H1 (cell line): ENCODE measurements around the gene ZNF148.

Experiments used
- EZH2 ChIP-seq: fragments of 200-600 bp; sonication (generic); IDR thresholded peaks from 2 replicates; pipeline ENCODE4 v1.7.1; 2012; ENCODE audit warnings: low read depth, mild to moderate bottlenecking, moderate library complexity, low read length, inconsistent platforms; ENCODE audit not compliant: severe bottlenecking
- HDAC2 ChIP-seq, 2 experiments: fragments of 300-600 bp in 1 of 2; sonication (generic) in 1 of 2; IDR thresholded peaks; 2 replicates each; pipeline ENCODE4 v1.6.1; 2011 to 2012; ENCODE audit warnings: low read depth in 2 of 2, low read length in 2 of 2, mild to moderate bottlenecking in 2 of 2, moderate library complexity in 2 of 2, borderline replicate concordance in 1 of 2, inconsistent platforms in 1 of 2

DNA sequence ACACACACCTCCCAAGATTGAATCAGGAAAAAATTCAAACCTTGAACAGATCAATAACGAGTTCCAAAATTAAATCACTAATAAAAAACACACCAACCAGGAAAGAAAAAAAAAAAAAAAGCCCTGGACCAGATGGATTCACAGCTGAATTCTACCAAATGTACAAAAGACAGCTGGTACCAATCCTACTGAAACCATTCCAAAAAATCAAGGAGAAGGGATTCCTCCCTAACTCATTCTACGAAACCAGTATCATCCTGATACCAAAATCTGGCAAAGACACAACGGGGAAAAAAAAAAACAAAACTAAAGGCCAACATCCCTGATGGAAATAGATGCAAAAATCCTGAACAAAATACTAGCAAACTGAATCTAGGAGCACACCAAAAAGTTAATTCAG lies 108.2 kb downstream of the ZNF148 start:
- TF ChIP-seq HDAC2 (IDR thresholded peaks at IDR 0.05; ENCODE audit: borderline replicate concordance in 1 of 2, low read depth in 2 of 2, low read length in 2 of 2) = no peak
- no peak for TF ChIP-seq EZH2
